HEK293 (cell line): ENCODE measurements around the gene TMIE.

ENCODE experiments used
- CTCF ChIA-PET: fragments of 350-600 bp; formaldehyde crosslinking; extraction: SDS; loops from one replicate; lab custom pipeline; 2021; ENCODE audit warnings: antibody characterized with exemption; lab: Yijun Ruan, JAX
- POLR2A ChIA-PET: fragments of 300-600 bp; formaldehyde crosslinking; extraction: SDS; loops from one replicate; lab custom pipeline; 2020; ENCODE audit warnings: antibody characterized with exemption, inconsistent platforms; lab: Yijun Ruan, JAX
- H3K27ac ChIP-seq: fragments of 200-500 bp; sonication (Bioruptor generic); 2 replicates; pipeline ENCODE4 v1.5.1; 2014; ENCODE audit warnings: low read depth, low read length, control low read depth, inconsistent platforms; ENCODE audit errors: extremely low read depth
- H3K36me3 ChIP-seq, 2 experiments: fragments of 200-500 bp in 1 of 2; sonication (Bioruptor generic) in 1 of 2; 1 replicate in 1 of 2; 2 replicates in 1 of 2; pipeline ENCODE4 v1.5.1; 2014 to 2017; ENCODE audit warnings: inconsistent platforms in 2 of 2, low read length in 2 of 2; ENCODE audit not compliant: control insufficient read depth in 2 of 2, insufficient read depth in 1 of 2
- H3K4me1 ChIP-seq: fragments of 200-500 bp; sonication (Bioruptor generic); 2 replicates; pipeline ENCODE4 v1.5.1; 2014; ENCODE audit warnings: mild to moderate bottlenecking, low read length, inconsistent platforms; ENCODE audit not compliant: control insufficient read depth, insufficient read depth
- H3K4me3 ChIP-seq: 2 replicates; pipeline ENCODE4 v1.5.1; 2011; ENCODE audit warnings: low read depth, mild to moderate bottlenecking, control low read depth, low read length, moderate library complexity
- H3K9me3 ChIP-seq: fragments of 200-500 bp; sonication (Bioruptor generic); 2 replicates; pipeline ENCODE4 v1.5.1; 2014; ENCODE audit warnings: low read depth, low read length, inconsistent platforms; ENCODE audit not compliant: control insufficient read depth, insufficient read depth
- BCL11B ChIP-seq: fragments of 450-650 bp; formaldehyde crosslinking; IDR thresholded peaks from 2 replicates; pipeline ENCODE4 v1.5.1; 2016; ENCODE audit warnings: low read depth, missing biosample characterization, missing genetic modification characterization
- FEZF1 ChIP-seq: fragments of 450-650 bp; formaldehyde crosslinking; IDR thresholded peaks from 2 replicates; pipeline ENCODE4 v1.5.1; 2016; ENCODE audit warnings: missing biosample characterization, missing genetic modification characterization
- HOXC10 ChIP-seq: sonication (generic); formaldehyde crosslinking; IDR thresholded peaks from 2 replicates; pipeline ENCODE4 v1.8.1; 2023; ENCODE audit warnings: mild to moderate bottlenecking, missing genetic modification reagents
- HOXD13 ChIP-seq: sonication (generic); formaldehyde crosslinking; IDR thresholded peaks from 2 replicates; pipeline ENCODE4 v1.8.0; 2022; ENCODE audit warnings: missing genetic modification reagents, borderline replicate concordance
- IKZF3 ChIP-seq: fragments of 450-650 bp; IDR thresholded peaks from 2 replicates; pipeline ENCODE4 v1.5.0; 2018; ENCODE audit warnings: missing biosample characterization, mild to moderate bottlenecking, missing genetic modification characterization, moderate library complexity
- PRDM6 ChIP-seq: fragments of 450-650 bp; formaldehyde crosslinking; IDR thresholded peaks from 2 replicates; pipeline ENCODE4 v1.5.1; 2017; ENCODE audit warnings: missing biosample characterization, missing genetic modification characterization
- ZBTB48 ChIP-seq: fragments of 450-650 bp; formaldehyde crosslinking; IDR thresholded peaks from 2 replicates; pipeline ENCODE4 v1.5.1; 2016; ENCODE audit warnings: missing biosample characterization, missing genetic modification characterization
- ZBTB7A ChIP-seq: fragments of 450-650 bp; formaldehyde crosslinking; IDR thresholded peaks from 2 replicates; pipeline ENCODE4 v1.5.1; 2016; ENCODE audit warnings: low read depth, missing biosample characterization, missing genetic modification characterization
- ZIC2 ChIP-seq: fragments of 450-650 bp; formaldehyde crosslinking; IDR thresholded peaks from 2 replicates; pipeline ENCODE4 v1.5.1; 2016; ENCODE audit warnings: missing biosample characterization, missing genetic modification characterization
- ZNF133 ChIP-seq: fragments of 450-650 bp; formaldehyde crosslinking; IDR thresholded peaks from 2 replicates; pipeline ENCODE4 v1.5.1; 2016; ENCODE audit warnings: missing biosample characterization, missing genetic modification characterization
- ZNF175 ChIP-seq: fragments of 450-650 bp; formaldehyde crosslinking; IDR thresholded peaks from 2 replicates; pipeline ENCODE4 v1.5.1; 2016; ENCODE audit warnings: missing biosample characterization, missing genetic modification characterization
- ZNF274 ChIP-seq, 2 experiments: fragments of 200-500 bp in 1 of 2; fragments of 450-650 bp in 1 of 2; sonication (Bioruptor generic) in 1 of 2; formaldehyde crosslinking in 1 of 2; IDR thresholded peaks; 2 replicates each; pipeline versions ENCODE4 v1.5.1 to v1.6.1; 2014 to 2016; ENCODE audit warnings: borderline replicate concordance in 1 of 2, inconsistent platforms in 1 of 2, low read length in 1 of 2, missing biosample characterization in 1 of 2, missing genetic modification characterization in 1 of 2
- ZNF433 ChIP-seq: fragments of 450-650 bp; formaldehyde crosslinking; IDR thresholded peaks from 2 replicates; pipeline ENCODE4 v1.5.1; 2016; ENCODE audit warnings: missing biosample characterization, missing genetic modification characterization, low read depth
- ZNF48 ChIP-seq: fragments of 450-650 bp; formaldehyde crosslinking; IDR thresholded peaks from 2 replicates; pipeline ENCODE4 v1.5.1; 2016; ENCODE audit warnings: missing biosample characterization, missing genetic modification characterization
- ZNF501 ChIP-seq: fragments of 450-650 bp; formaldehyde crosslinking; IDR thresholded peaks from 2 replicates; pipeline ENCODE4 v1.5.1; 2016; ENCODE audit warnings: missing biosample characterization, missing genetic modification characterization
- ZNF529 ChIP-seq: fragments of 450-650 bp; formaldehyde crosslinking; IDR thresholded peaks from 2 replicates; pipeline ENCODE4 v1.5.1; 2017; ENCODE audit warnings: missing genetic modification characterization, missing biosample characterization; ENCODE audit not compliant: insufficient replicate concordance
- ZNF530 ChIP-seq: fragments of 450-650 bp; formaldehyde crosslinking; IDR thresholded peaks from 2 replicates; pipeline ENCODE4 v1.5.1; 2016; ENCODE audit warnings: low read depth, missing biosample characterization, missing genetic modification characterization
- ZNF580 ChIP-seq: fragments of 450-650 bp; formaldehyde crosslinking; IDR thresholded peaks from 2 replicates; pipeline ENCODE4 v1.5.1; 2016; ENCODE audit warnings: missing biosample characterization, missing genetic modification characterization
- ZNF658 ChIP-seq: fragments of 450-650 bp; formaldehyde crosslinking; IDR thresholded peaks from 2 replicates; pipeline ENCODE4; 2016; ENCODE audit warnings: missing biosample characterization, missing genetic modification characterization
- ZNF830 ChIP-seq: fragments of 450-650 bp; IDR thresholded peaks from 2 replicates; pipeline ENCODE4 v1.5.0; 2018; ENCODE audit warnings: missing biosample characterization, missing genetic modification characterization, low read depth, mild to moderate bottlenecking, moderate library complexity
- TF ChIP-seq, protein P1 (sequence below): fragments of 450-650 bp; formaldehyde crosslinking; IDR thresholded peaks from 2 replicates; pipeline ENCODE4 v1.5.1; 2016; ENCODE audit warnings: missing biosample characterization, missing genetic modification characterization

Gene TMIE

GRCh38 chr3:46681856-46682540 is 19.2 kb upstream of the TMIE start:
- Histone ChIP-seq H3K4me3 (no peak overlapping the region), H3K27ac (no peak overlapping the region), H3K9me3 (no peaks in the 10 kb centered on the region), H3K4me1 (no peaks in the 10 kb centered on the region), H3K36me3 (no peaks in the 10 kb centered on the region)
- TF ChIP-seq HOXD13 (CRISPR knock-in tag) (no peak), ZNF529 (tag by site-specific recombination) (no peak), ZNF530 (tag by site-specific recombination) (no peak), ZNF830 (tag by site-specific recombination) (no peak), HOXC10 (CRISPR knock-in tag) (no peak), BCL11B (no peak), ZNF274 (IDR thresholded peaks at IDR 0.05; ENCODE audit: low read length) (no peak), ZNF274 (tag by site-specific recombination; IDR thresholded peaks at IDR 0.05; ENCODE audit: borderline replicate concordance) (no peak), ZNF48 (no peak)
- ChIA-PET POLR2A (no interaction called here), CTCF (interaction anchor here (0.6 kb wide), 1 partner anchor 97 kb away, joined by 4 read pairs; no protein-coding TSS in a partner anchor)

DNA sequence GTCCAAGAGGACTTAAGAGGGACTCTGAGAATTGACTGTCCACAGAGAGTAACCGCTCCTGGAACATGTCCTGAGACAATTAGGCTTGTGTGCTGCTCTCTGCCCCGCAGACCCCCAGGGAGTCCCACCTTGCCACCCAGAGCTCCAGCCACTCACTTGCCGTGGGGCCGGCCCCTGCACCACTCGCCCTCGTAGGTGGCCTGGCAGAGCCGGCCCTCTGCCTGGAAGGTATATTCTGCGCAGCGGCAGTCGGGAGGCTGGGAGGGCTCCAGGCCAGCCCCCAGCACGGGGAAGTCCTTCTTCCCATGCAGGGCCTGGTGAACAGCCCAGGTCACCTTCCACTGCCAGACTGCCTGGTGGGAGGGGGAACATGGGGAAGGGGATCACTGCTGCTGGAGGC is 18.2 kb upstream of the TMIE start:
- CTCF ChIA-PET, result no interaction called here
- POLR2A ChIA-PET, result no interaction called here
- Histone ChIP-seq H3K27ac (no peak overlapping the region), H3K9me3 (no peaks in the 10 kb centered on the region), H3K4me1 (no peaks in the 10 kb centered on the region), H3K36me3 (no peaks in the 10 kb centered on the region), H3K4me3 (no peak overlapping the region)
- no peak for TF ChIP-seq ZNF274 (IDR thresholded peaks at IDR 0.05; ENCODE audit: low read length)
- no peak for TF ChIP-seq ZNF274 (tag by site-specific recombination; IDR thresholded peaks at IDR 0.05; ENCODE audit: borderline replicate concordance)
- no peak for TF ChIP-seq ZNF175

DNA sequence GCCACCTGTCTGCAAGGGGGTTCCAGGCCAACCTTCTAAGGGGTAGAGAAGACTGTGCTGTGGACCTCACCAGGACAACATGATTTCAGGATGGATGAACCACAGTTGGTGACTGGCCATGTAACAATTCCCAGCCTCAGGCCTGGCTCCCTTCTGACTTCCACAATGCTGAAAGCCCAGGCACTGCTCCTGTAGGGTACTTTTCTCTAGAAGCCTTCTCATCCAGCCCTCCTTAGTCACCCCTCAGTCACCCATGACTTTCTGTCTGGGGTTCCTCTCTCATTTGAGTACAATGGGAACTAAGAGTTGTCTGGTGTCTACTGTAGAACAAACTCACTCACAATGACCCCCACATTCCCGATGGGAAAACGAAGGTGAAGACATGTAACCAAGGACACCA is 16.3 kb upstream of the TMIE start:
- TF ChIP-seq ZNF501 (no peak), ZNF133 (no peak), ZNF658 (tag by site-specific recombination) (no peak), ZNF580 (tag by site-specific recombination) (no peak), FEZF1 (tag by site-specific recombination) (no peak), ZBTB48 (tag by site-specific recombination) (no peak), ZNF433 (tag by site-specific recombination) (no peak), IKZF3 (tag by site-specific recombination) (no peak), PRDM6 (tag by site-specific recombination) (no peak), ZIC2 (no peak), ZBTB7A (tag by site-specific recombination) (no peak)
- TF ChIP-seq, protein P1, sequence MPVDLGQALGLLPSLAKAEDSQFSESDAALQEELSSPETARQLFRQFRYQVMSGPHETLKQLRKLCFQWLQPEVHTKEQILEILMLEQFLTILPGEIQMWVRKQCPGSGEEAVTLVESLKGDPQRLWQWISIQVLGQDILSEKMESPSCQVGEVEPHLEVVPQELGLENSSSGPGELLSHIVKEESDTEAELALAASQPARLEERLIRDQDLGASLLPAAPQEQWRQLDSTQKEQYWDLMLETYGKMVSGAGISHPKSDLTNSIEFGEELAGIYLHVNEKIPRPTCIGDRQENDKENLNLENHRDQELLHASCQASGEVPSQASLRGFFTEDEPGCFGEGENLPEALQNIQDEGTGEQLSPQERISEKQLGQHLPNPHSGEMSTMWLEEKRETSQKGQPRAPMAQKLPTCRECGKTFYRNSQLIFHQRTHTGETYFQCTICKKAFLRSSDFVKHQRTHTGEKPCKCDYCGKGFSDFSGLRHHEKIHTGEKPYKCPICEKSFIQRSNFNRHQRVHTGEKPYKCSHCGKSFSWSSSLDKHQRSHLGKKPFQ (tag by site-specific recombination), result no peak
- no peaks in the 10 kb centered on the region for H3K36me3 ChIP-seq
- ChIA-PET POLR2A (no interaction called here), CTCF (no interaction called here)
- H3K9me3 ChIP-seq, result no peaks in the 10 kb centered on the region
- no peak overlapping the region for H3K27ac ChIP-seq
- H3K4me1 ChIP-seq, result no peaks in the 10 kb centered on the region
- no peak overlapping the region for H3K4me3 ChIP-seq
